Measurements from ENCODE around the gene RBBP8. TPM values are rescaled to one million over a fixed set of nuclear protein-coding genes. Genes with fewer than 3 reads are reported as not detected.

RBBP8 gene
- total and polyA plus RNA-seq, 4 donors, result 24.9 to 64.3 (median 32.3) TPM

- H3K4me3 ChIP-seq, result no peak overlapping the region
- no peak for DNase-seq
- H3K4me1 ChIP-seq (ENCODE audit: control insufficient read depth in 5 of 5, insufficient read depth in 5 of 5, low read length in 5 of 5), result no peaks in the 10 kb centered on the region
- no peaks in the 10 kb centered on the region for H3K27me3 ChIP-seq (ENCODE audit: control insufficient read depth in 3 of 3, insufficient read depth in 3 of 3, low read length in 2 of 3)
- no peak overlapping the region for H3K27ac ChIP-seq (ENCODE audit: low read depth in 1 of 2, low read length in 1 of 2)
- no peak for ATAC-seq (ENCODE audit: insufficient read depth, low FRiP score)
- no peaks in the 10 kb centered on the region for H3K9me3 ChIP-seq (ENCODE audit: control insufficient read depth in 4 of 4, insufficient read depth in 3 of 4, low read length in 3 of 4)
- TF ChIP-seq CTCF (IDR thresholded peaks at IDR 0.05; ENCODE audit: control extremely low read depth, extremely low read depth), result no peak
- H3K9ac ChIP-seq (ENCODE audit: insufficient read depth in 1 of 2, low read length in 2 of 2), result no peak overlapping the region
- WGBS, 2 donors, result 89 to 97% methylated on average over 3 of the region's 3 CpGs
- H3K36me3 ChIP-seq (ENCODE audit: control insufficient read depth in 4 of 4, insufficient read depth in 4 of 4, low read length in 4 of 4), result peaks cover 1 to 4% (median 3%) of the 10 kb centered on the region in 4 donors
Measured at GRCh38 chr18:22998344-22998743, 65.2 kb downstream of the RBBP8 start.

- no peak overlapping the region for H3K4me3 ChIP-seq
- TF ChIP-seq CTCF (IDR thresholded peaks at IDR 0.05; ENCODE audit: control extremely low read depth, extremely low read depth), result no peak
- ATAC-seq (ENCODE audit: insufficient read depth, low FRiP score) (no peak), DNase-seq (no peak)
- peaks cover 0 to 4% (median 3%) of the 10 kb centered on the region in 4 donors for H3K36me3 ChIP-seq (ENCODE audit: control insufficient read depth in 4 of 4, insufficient read depth in 4 of 4, low read length in 4 of 4)
- WGBS, 2 donors, result 98 to 100% methylated on average over 1 of the region's 1 CpG
- H3K9ac ChIP-seq (ENCODE audit: insufficient read depth in 1 of 2, low read length in 2 of 2), result no peak overlapping the region
- H3K27ac ChIP-seq (ENCODE audit: low read depth in 1 of 2, low read length in 1 of 2), result no peak overlapping the region
- no peaks in the 10 kb centered on the region for H3K9me3 ChIP-seq (ENCODE audit: control insufficient read depth in 4 of 4, insufficient read depth in 3 of 4, low read length in 3 of 4)
- no peaks in the 10 kb centered on the region for H3K4me1 ChIP-seq (ENCODE audit: control insufficient read depth in 5 of 5, insufficient read depth in 5 of 5, low read length in 5 of 5)
- H3K27me3 ChIP-seq (ENCODE audit: control insufficient read depth in 3 of 3, insufficient read depth in 3 of 3, low read length in 2 of 3), result no peaks in the 10 kb centered on the region
Measured at GRCh38 chr18:22999212-22999611, 66.1 kb downstream of the RBBP8 start.

GRCh38 chr18:22999647-23000046 lies 66.5 kb downstream of the RBBP8 start:
- H3K9ac ChIP-seq (ENCODE audit: insufficient read depth in 1 of 2, low read length in 2 of 2), result no peak overlapping the region
- ATAC-seq (ENCODE audit: insufficient read depth, low FRiP score) (no peak), DNase-seq (no peak)
- no peak for TF ChIP-seq CTCF (IDR thresholded peaks at IDR 0.05; ENCODE audit: control extremely low read depth, extremely low read depth)
- H3K4me3 ChIP-seq, result no peak overlapping the region
- no peaks in the 10 kb centered on the region for H3K27me3 ChIP-seq (ENCODE audit: control insufficient read depth in 3 of 3, insufficient read depth in 3 of 3, low read length in 2 of 3)
- peaks cover 0 to 7% (median 4%) of the 10 kb centered on the region in 4 donors for H3K36me3 ChIP-seq (ENCODE audit: control insufficient read depth in 4 of 4, insufficient read depth in 4 of 4, low read length in 4 of 4)
- H3K27ac ChIP-seq (ENCODE audit: low read depth in 1 of 2, low read length in 1 of 2), result no peak overlapping the region
- H3K9me3 ChIP-seq (ENCODE audit: control insufficient read depth in 4 of 4, insufficient read depth in 3 of 4, low read length in 3 of 4), result no peaks in the 10 kb centered on the region
- no peaks in the 10 kb centered on the region for H3K4me1 ChIP-seq (ENCODE audit: control insufficient read depth in 5 of 5, insufficient read depth in 5 of 5, low read length in 5 of 5)
- 95 to 97% methylated on average over 2 of the region's 2 CpGs for WGBS, 2 donors

GRCh38 chr18:23003289-23003688 lies 70.2 kb downstream of the RBBP8 start:
- H3K4me1 ChIP-seq (ENCODE audit: control insufficient read depth in 5 of 5, insufficient read depth in 5 of 5, low read length in 5 of 5), result no peaks in the 10 kb centered on the region
- TF ChIP-seq CTCF (IDR thresholded peaks at IDR 0.05; ENCODE audit: control extremely low read depth, extremely low read depth), result no peak
- no peak for ATAC-seq (ENCODE audit: insufficient read depth, low FRiP score)
- no peak overlapping the region for H3K27ac ChIP-seq (ENCODE audit: low read depth in 1 of 2, low read length in 1 of 2)
- H3K9ac ChIP-seq (ENCODE audit: insufficient read depth in 1 of 2, low read length in 2 of 2), result no peak overlapping the region
- DNase-seq, result no peak
- H3K9me3 ChIP-seq (ENCODE audit: control insufficient read depth in 4 of 4, insufficient read depth in 3 of 4, low read length in 3 of 4), result no peaks in the 10 kb centered on the region
- H3K27me3 ChIP-seq (ENCODE audit: control insufficient read depth in 3 of 3, insufficient read depth in 3 of 3, low read length in 2 of 3), result no peaks in the 10 kb centered on the region
- WGBS, 2 donors, result 93 to 97% methylated on average over 3 of the region's 3 CpGs
- H3K4me3 ChIP-seq, result no peak overlapping the region
- H3K36me3 ChIP-seq (ENCODE audit: control insufficient read depth in 4 of 4, insufficient read depth in 4 of 4, low read length in 4 of 4), result peaks cover 0 to 7% (median 3%) of the 10 kb centered on the region in 4 donors

All from lung (tissue), 12 donors.